ENCODE measurements around the gene FBXO28. TPM values are rescaled to one million over a fixed set of nuclear protein-coding genes. Genes with fewer than 3 reads are reported as not detected.

The FBXO28 gene
- total RNA-seq, 4 donors from 2014 or later = 10.5 to 49.1 (median 21.8) TPM

DNA sequence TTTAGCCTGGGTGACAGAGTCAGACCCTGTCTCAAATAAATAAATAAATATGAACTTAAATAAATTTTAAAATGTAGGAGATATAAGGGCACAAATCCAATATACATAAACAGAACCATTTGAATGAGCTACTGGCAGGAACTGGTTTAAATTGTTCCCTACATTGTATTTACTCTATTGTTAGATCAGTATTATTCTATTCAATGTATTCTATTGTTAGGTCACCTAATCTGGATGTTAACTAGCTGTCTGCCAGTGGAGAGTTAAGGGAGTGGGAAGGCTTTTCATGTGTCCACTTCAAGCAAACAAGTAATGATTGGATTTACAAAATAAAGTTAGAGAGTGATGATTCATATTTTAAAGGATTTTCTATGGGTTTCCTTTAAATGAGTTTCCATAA is 4.9 kb upstream of the FBXO28 start:
- TF ChIP-seq POLR2A (IDR thresholded peaks at IDR 0.05) = no peak
- TF ChIP-seq, protein P1, sequence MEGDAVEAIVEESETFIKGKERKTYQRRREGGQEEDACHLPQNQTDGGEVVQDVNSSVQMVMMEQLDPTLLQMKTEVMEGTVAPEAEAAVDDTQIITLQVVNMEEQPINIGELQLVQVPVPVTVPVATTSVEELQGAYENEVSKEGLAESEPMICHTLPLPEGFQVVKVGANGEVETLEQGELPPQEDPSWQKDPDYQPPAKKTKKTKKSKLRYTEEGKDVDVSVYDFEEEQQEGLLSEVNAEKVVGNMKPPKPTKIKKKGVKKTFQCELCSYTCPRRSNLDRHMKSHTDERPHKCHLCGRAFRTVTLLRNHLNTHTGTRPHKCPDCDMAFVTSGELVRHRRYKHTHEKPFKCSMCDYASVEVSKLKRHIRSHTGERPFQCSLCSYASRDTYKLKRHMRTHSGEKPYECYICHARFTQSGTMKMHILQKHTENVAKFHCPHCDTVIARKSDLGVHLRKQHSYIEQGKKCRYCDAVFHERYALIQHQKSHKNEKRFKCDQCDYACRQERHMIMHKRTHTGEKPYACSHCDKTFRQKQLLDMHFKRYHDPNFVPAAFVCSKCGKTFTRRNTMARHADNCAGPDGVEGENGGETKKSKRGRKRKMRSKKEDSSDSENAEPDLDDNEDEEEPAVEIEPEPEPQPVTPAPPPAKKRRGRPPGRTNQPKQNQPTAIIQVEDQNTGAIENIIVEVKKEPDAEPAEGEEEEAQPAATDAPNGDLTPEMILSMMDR (IDR thresholded peaks at IDR 0.05) = no peak
- Histone ChIP-seq H3K4me1 (peaks cover 0 to 6% of the 10 kb centered on the region in 2 donors), H3K4me3 (no peak overlapping the region), H3K27me3 (peaks cover 4 to 7% of the 10 kb centered on the region in 2 donors), H3K9me3 (no peaks in the 10 kb centered on the region), H3K36me3 (no peaks in the 10 kb centered on the region), H3K27ac (no peak overlapping the region)
- intact Hi-C loops (cut with DNase I; ENCODE audit: low total_unique reads) = no loop called here
- DNase-seq = no peak

DNA sequence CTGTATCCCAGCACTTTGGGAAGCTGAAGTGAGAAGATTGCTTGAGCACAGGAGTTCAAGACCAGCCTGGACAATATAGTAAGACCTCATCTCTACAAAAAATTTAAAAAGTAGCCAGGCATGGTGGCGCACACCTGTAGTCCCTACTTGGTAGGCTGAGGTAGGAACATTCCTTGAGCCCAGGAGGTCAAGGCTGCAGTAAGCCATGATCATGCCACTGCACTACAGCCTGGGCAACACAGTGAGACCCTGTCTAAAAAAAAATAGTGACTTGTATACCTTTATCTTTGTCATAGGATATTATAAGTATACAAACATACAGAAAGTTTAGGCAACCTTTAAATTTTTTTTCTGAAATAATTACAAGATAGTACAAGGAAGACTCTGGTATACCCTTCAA is 3.9 kb upstream of the FBXO28 start:
- intact Hi-C loops (cut with DNase I; ENCODE audit: low total_unique reads) = loop anchor here (10.0 kb wide), 1 partner anchor 225 kb away; the partner anchor contains the start of gene NVL
- Histone ChIP-seq H3K27me3 (peaks cover 4 to 7% of the 10 kb centered on the region in 2 donors), H3K4me3 (no peak overlapping the region), H3K36me3 (no peaks in the 10 kb centered on the region), H3K4me1 (peaks cover 0 to 6% of the 10 kb centered on the region in 2 donors), H3K9me3 (no peaks in the 10 kb centered on the region), H3K27ac (no peak overlapping the region)
- TF ChIP-seq, protein P1 (IDR thresholded peaks at IDR 0.05) = no peak
- no peak for TF ChIP-seq POLR2A (IDR thresholded peaks at IDR 0.05)
- DNase-seq = no peak

DNA sequence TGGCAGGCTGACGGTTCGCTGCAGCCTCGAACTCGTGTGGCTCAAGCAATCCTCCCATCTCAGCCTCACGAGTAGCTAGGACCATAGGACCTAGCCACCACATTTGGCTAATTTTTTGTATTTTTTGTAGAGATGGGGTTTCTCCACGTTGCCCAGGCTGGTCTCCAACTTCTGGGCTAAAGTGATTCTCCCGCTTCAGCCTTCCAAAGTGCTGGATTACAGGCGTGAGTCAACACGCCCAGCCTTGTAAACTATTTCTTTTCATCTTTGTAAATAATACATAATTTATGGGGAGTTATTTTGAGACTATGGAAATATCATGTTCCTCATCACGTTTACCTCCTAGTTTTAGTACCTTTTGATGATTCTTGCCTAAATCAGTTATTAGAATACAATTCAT is 906 bp upstream of the FBXO28 start:
- DNase-seq = no peak
- H3K9me3 ChIP-seq = no peaks in the 10 kb centered on the region
- peaks cover 4 to 6% of the 10 kb centered on the region in 2 donors for H3K27me3 ChIP-seq
- H3K4me3 ChIP-seq = no peak overlapping the region
- intact Hi-C loops (cut with DNase I; ENCODE audit: low total_unique reads) = loop anchor here (10.0 kb wide), 1 partner anchor 222 kb away; the partner anchor contains the start of gene NVL
- no peak overlapping the region for H3K27ac ChIP-seq
- no peak for TF ChIP-seq POLR2A (IDR thresholded peaks at IDR 0.05)
- TF ChIP-seq, protein P1 (IDR thresholded peaks at IDR 0.05) = no peak
- H3K36me3 ChIP-seq = no peaks in the 10 kb centered on the region
- peaks cover 0 to 13% of the 10 kb centered on the region in 2 donors for H3K4me1 ChIP-seq

DNA sequence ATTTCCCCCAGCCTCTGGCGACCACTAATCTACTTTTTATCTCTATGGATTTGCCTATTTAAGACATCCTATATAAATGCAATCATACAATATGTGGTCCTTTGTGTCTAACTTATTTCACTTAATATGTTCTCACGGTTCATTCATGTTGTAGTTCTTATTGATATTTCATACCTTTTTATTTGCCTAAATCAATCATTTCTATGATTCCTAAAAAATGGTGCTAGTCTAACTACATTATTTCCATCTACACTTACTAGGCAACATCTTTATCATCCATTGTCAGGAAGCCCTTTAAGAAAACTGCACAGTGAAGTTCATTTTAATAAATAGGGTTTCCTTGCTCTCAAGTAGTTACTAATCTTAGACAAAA is 380 bp upstream of the FBXO28 start:
- peak overlapping the region; percentile 92 to 96 for H3K27ac ChIP-seq
- peaks cover under 1 to 3% of the 10 kb centered on the region in 2 donors for H3K27me3 ChIP-seq
- H3K36me3 ChIP-seq = no peaks in the 10 kb centered on the region
- peak overlapping the region; percentile 77 to 97 for H3K4me3 ChIP-seq
- peaks cover 0 to 13% of the 10 kb centered on the region in 2 donors for H3K4me1 ChIP-seq
- DNase-seq = no peak
- intact Hi-C loops (cut with DNase I; ENCODE audit: low total_unique reads) = loop anchor here (10.0 kb wide), 1 partner anchor 221 kb away; the partner anchor contains the start of gene NVL
- no peaks in the 10 kb centered on the region for H3K9me3 ChIP-seq
- TF ChIP-seq, protein P1 (IDR thresholded peaks at IDR 0.05) = no peak
- no peak for TF ChIP-seq POLR2A (IDR thresholded peaks at IDR 0.05)

DNA sequence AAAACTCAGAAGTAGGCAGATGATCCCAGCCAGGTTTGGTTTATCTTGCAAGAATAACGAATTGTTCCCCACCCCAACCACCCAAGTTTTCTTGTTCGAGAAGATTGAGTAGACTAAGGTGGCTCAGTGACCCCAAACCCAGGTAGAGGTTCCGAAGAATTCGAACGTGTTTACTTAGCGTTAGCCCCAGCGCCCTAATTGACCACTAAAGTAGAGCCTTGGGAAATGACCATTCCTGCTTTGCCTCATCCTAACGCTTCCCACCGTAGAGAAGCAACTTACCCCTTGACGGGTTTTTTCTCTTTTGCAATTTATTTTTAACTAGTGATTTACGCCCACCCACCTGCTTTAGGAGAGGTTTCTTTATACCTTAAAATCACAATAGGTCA is 870 bp downstream of the FBXO28 start:
- no peaks in the 10 kb centered on the region for H3K27me3 ChIP-seq
- H3K9me3 ChIP-seq = no peaks in the 10 kb centered on the region
- no peaks in the 10 kb centered on the region for H3K36me3 ChIP-seq
- peak overlapping the region; percentile 92 to 96 for H3K27ac ChIP-seq
- peak overlapping the region; percentile 77 to 97 for H3K4me3 ChIP-seq
- no peak for TF ChIP-seq POLR2A (IDR thresholded peaks at IDR 0.05)
- TF ChIP-seq, protein P1 (IDR thresholded peaks at IDR 0.05) = no peak
- no peak for DNase-seq
- H3K4me1 ChIP-seq = peaks cover 0 to 13% of the 10 kb centered on the region in 2 donors
- intact Hi-C loops (cut with DNase I; ENCODE audit: low total_unique reads) = loop anchor here (10.0 kb wide), 1 partner anchor 220 kb away; the partner anchor contains the start of gene NVL
